ENCODE results near the gene CHD2.

Gene CHD2

GRCh38 chr15:92947071-92947730 lies 47.1 kb downstream of the CHD2 start:
- no peak for TF ChIP-seq CTCF (IDR thresholded peaks at IDR 0.05; ENCODE audit: control insufficient read depth, insufficient read depth, low read depth, low read length, missing control alignments)
- no peak overlapping the region for H3K4me3 ChIP-seq (ENCODE audit: control insufficient read depth, low read depth, low read length)
- no peak for DNase-seq (ENCODE audit: low read depth)

GRCh38 chr15:92949604-92950249 lies 49.6 kb downstream of the CHD2 start:
- no peak for DNase-seq (ENCODE audit: low read depth)
- H3K4me3 ChIP-seq (ENCODE audit: control insufficient read depth, low read depth, low read length): no peak overlapping the region
- TF ChIP-seq CTCF (IDR thresholded peaks at IDR 0.05; ENCODE audit: control insufficient read depth, insufficient read depth, low read depth, low read length, missing control alignments): no peak

- DNase-seq (ENCODE audit: low read depth): no peak
- no peak for TF ChIP-seq CTCF (IDR thresholded peaks at IDR 0.05; ENCODE audit: control insufficient read depth, insufficient read depth, low read depth, low read length, missing control alignments)
- no peak overlapping the region for H3K4me3 ChIP-seq (ENCODE audit: control insufficient read depth, low read depth, low read length)
Observed at GRCh38 chr15:92951800-92952457, 51.8 kb downstream of the CHD2 start.

GRCh38 chr15:92952458-92952850 lies 52.3 kb downstream of the CHD2 start:
- no peak overlapping the region for H3K4me3 ChIP-seq (ENCODE audit: control insufficient read depth, low read depth, low read length)
- TF ChIP-seq CTCF (IDR thresholded peaks at IDR 0.05; ENCODE audit: control insufficient read depth, insufficient read depth, low read depth, low read length, missing control alignments): no peak
- DNase-seq (ENCODE audit: low read depth): no peak

GRCh38 chr15:92953566-92953965 lies 53.4 kb downstream of the CHD2 start:
- no peak for DNase-seq (ENCODE audit: low read depth)
- TF ChIP-seq CTCF (IDR thresholded peaks at IDR 0.05; ENCODE audit: control insufficient read depth, insufficient read depth, low read depth, low read length, missing control alignments): no peak
- no peak overlapping the region for H3K4me3 ChIP-seq (ENCODE audit: control insufficient read depth, low read depth, low read length)

GRCh38 chr15:92954002-92954401 lies 53.9 kb downstream of the CHD2 start:
- H3K4me3 ChIP-seq (ENCODE audit: control insufficient read depth, low read depth, low read length): no peak overlapping the region
- no peak for TF ChIP-seq CTCF (IDR thresholded peaks at IDR 0.05; ENCODE audit: control insufficient read depth, insufficient read depth, low read depth, low read length, missing control alignments)
- DNase-seq (ENCODE audit: low read depth): no peak
